Epithelial cell of prostate (primary cell): ENCODE data around the gene ABTB2.
"Not testable (repeated sequence)": the region's sequence is repeated elsewhere in the genome, so short reads cannot be mapped to it uniquely, and the experiment has no call there.

Experiments used
- DNase-seq: peaks from one replicate; pipeline ENCODE4 v3.0.0-alpha.2; 2011; ENCODE audit warnings: low read depth, low spot score
- H3K27ac ChIP-seq: fragments of 450-650 bp; 2 replicates; pipeline ENCODE4 v1.5.1; 2017; ENCODE audit warnings: mild to moderate bottlenecking

The ABTB2 gene

GRCh38 chr11:34250732-34251588 is 106.8 kb downstream of the ABTB2 start:
- DNase-seq: no peak
- peak overlapping the region; percentile 35 for H3K27ac ChIP-seq

GRCh38 chr11:34250211-34250610 is 107.6 kb downstream of the ABTB2 start:
- no peak for DNase-seq
- H3K27ac ChIP-seq: no peak overlapping the region

GRCh38 chr11:34249439-34249838 is 108.4 kb downstream of the ABTB2 start:
- no peak overlapping the region for H3K27ac ChIP-seq
- DNase-seq: no peak

GRCh38 chr11:34246511-34246910 is 111.3 kb downstream of the ABTB2 start:
- not testable (repeated sequence) for H3K27ac ChIP-seq, DNase-seq

GRCh38 chr11:34245041-34245440 is 112.8 kb downstream of the ABTB2 start:
- DNase-seq: no peak

GRCh38 chr11:34243600-34244464 is 114.0 kb downstream of the ABTB2 start:
- peak; percentile 56 for DNase-seq
- peak overlapping the region; percentile 40 for H3K27ac ChIP-seq

More at GRCh38 chr11:34245041-34245440, 112.8 kb downstream of the ABTB2 start:
- H3K27ac ChIP-seq: no peak overlapping the region

- no peak for DNase-seq
- peak overlapping the region; percentile 40 for H3K27ac ChIP-seq
These were observed 115.7 kb downstream of the ABTB2 start for GRCh38 chr11:34242037-34242625.

- DNase-seq: no peak
- H3K27ac ChIP-seq: no peak overlapping the region
These were observed 117.7 kb downstream of the ABTB2 start for GRCh38 chr11:34240150-34240494.

- no peak for DNase-seq
- H3K27ac ChIP-seq: no peak overlapping the region
These were observed 118.2 kb downstream of the ABTB2 start for GRCh38 chr11:34239465-34240149.

- no peak for DNase-seq
- peak overlapping the region; percentile 66 for H3K27ac ChIP-seq
These were observed 118.8 kb downstream of the ABTB2 start for GRCh38 chr11:34238966-34239365.

- H3K27ac ChIP-seq: peak overlapping the region; percentile 66
- no peak for DNase-seq
These were observed 119.3 kb downstream of the ABTB2 start for GRCh38 chr11:34238533-34238932.

- H3K27ac ChIP-seq: no peak overlapping the region
- DNase-seq: no peak
These were observed 121.2 kb downstream of the ABTB2 start for GRCh38 chr11:34236572-34236971.

- DNase-seq: no peak
- no peak overlapping the region for H3K27ac ChIP-seq
These were observed 122.2 kb downstream of the ABTB2 start for GRCh38 chr11:34235591-34236071.

GRCh38 chr11:34235189-34235588 is 122.6 kb downstream of the ABTB2 start:
- no peak overlapping the region for H3K27ac ChIP-seq
- no peak for DNase-seq

GRCh38 chr11:34234086-34234740 is 123.6 kb downstream of the ABTB2 start:
- peak; percentile 40 for DNase-seq
- peak overlapping the region; percentile 67 for H3K27ac ChIP-seq

- DNase-seq: no peak
- H3K27ac ChIP-seq: no peak overlapping the region
These were observed 124.6 kb downstream of the ABTB2 start for GRCh38 chr11:34233215-34233614.

GRCh38 chr11:34232807-34233206 is 125.0 kb downstream of the ABTB2 start:
- no peak for DNase-seq

GRCh38 chr11:34226210-34226609 is 131.6 kb downstream of the ABTB2 start:
- DNase-seq: no peak
- H3K27ac ChIP-seq: no peak overlapping the region

More at GRCh38 chr11:34232807-34233206, 125.0 kb downstream of the ABTB2 start:
- no peak overlapping the region for H3K27ac ChIP-seq

GRCh38 chr11:34225091-34225490 is 132.7 kb downstream of the ABTB2 start:
- no peak for DNase-seq
- no peak overlapping the region for H3K27ac ChIP-seq
